GM23248 (cell line): ENCODE measurements around the gene RHPN2.

Source experiments
- EZH2 ChIP-seq: fragments of 200-600 bp; sonication (generic); IDR thresholded peaks from 2 replicates; pipeline ENCODE4 v1.6.1; 2018; ENCODE audit warnings: antibody characterized with exemption, mild to moderate bottlenecking; ENCODE audit not compliant: insufficient read depth, poor library complexity, severe bottlenecking
- EZH2phosphoT487 ChIP-seq: fragments of 200-600 bp; sonication (generic); IDR thresholded peaks from 2 replicates; pipeline ENCODE4 v1.6.1; 2018; ENCODE audit warnings: antibody characterized with exemption, moderate library complexity, mild to moderate bottlenecking, low read depth; ENCODE audit not compliant: insufficient read depth

- TF ChIP-seq EZH2phosphoT487 (no peak), EZH2 (no peak)
Observed at GRCh38 chr19:32976223-32976805, 88.4 kb downstream of the RHPN2 start.
